H1 (cell line): Measurements from ENCODE around the gene IFIT2. TPM values are rescaled to one million over a fixed set of nuclear protein-coding genes. Genes with fewer than 3 reads are reported as not detected.

Source experiments
- CTCF ChIA-PET: fragments of 300-600 bp; sonication (Branson Sonifier 250); formaldehyde crosslinking; loops from one replicate; lab custom pipeline; 2021; ENCODE audit not compliant: partially characterized antibody; lab: Charles Lee
- POLR2A ChIA-PET: fragments of 300-600 bp; sonication (Branson Sonifier 250); formaldehyde crosslinking; loops from one replicate; lab custom pipeline; 2021; ENCODE audit warnings: inconsistent platforms; ENCODE audit not compliant: partially characterized antibody; lab: Charles Lee
- DNase-seq, 2 experiments: peaks; one replicate each; pipeline versions ENCODE4 v3.0.0 to v3.0.0-alpha.2; 2010 to 2022; ENCODE audit warnings: low spot score in 2 of 2, low read depth in 1 of 2, mixed read lengths in 1 of 2
- FAIRE-seq: peaks from 2 replicates; lab custom pipeline; 2011; peaks lifted over from hg19 to GRCh38; lab: Jason Lieb, UNC
- H2AFZ ChIP-seq: 2 replicates; pipeline ENCODE4 v1.8.1; 2012; ENCODE audit warnings: low read length, inconsistent platforms
- H2AK5ac ChIP-seq: 2 replicates; pipeline ENCODE4 v1.6.1; 2013; ENCODE audit warnings: low read depth, low read length
- H2BK120ac ChIP-seq: replicated peaks from 2 replicates; pipeline ENCODE3; 2013; ENCODE audit warnings: low read depth, low read length, inconsistent platforms
- H2BK12ac ChIP-seq: 2 replicates; pipeline ENCODE4 v1.6.1; 2013; ENCODE audit warnings: low read depth, low read length
- H2BK15ac ChIP-seq: 2 replicates; pipeline ENCODE4 v1.6.1; 2013; ENCODE audit warnings: low read length
- H2BK20ac ChIP-seq: 2 replicates; pipeline ENCODE4 v1.6.1; 2013; ENCODE audit warnings: low read length
- H2BK5ac ChIP-seq: 2 replicates; pipeline ENCODE4 v1.6.1; 2013; ENCODE audit warnings: low read depth, low read length
- H3K14ac ChIP-seq: 2 replicates; pipeline ENCODE4 v1.6.1; 2013; ENCODE audit warnings: inconsistent platforms; ENCODE audit not compliant: insufficient read length
- H3K18ac ChIP-seq: 2 replicates; pipeline ENCODE4 v1.6.1; 2013; ENCODE audit warnings: low read length; ENCODE audit errors: extremely low read depth
- H3K23ac ChIP-seq: 2 replicates; pipeline ENCODE4 v1.6.1; 2013; ENCODE audit warnings: inconsistent platforms; ENCODE audit not compliant: insufficient read length
- H3K23me2 ChIP-seq: 2 replicates; pipeline ENCODE4 v1.6.1; 2013; ENCODE audit warnings: low read depth, low read length
- H3K27ac ChIP-seq: 2 replicates; pipeline ENCODE4 v1.6.1; 2011; ENCODE audit warnings: low read depth, low read length, inconsistent platforms
- H3K27me3 ChIP-seq, 4 experiments: replicated peaks in 1 of 4; 1 replicate in 1 of 4; 2 replicates in 3 of 4; pipeline versions ENCODE4 v1.6.1 to v1.8.1; 2011 to 2013; ENCODE audit warnings: low read length in 3 of 4, mild to moderate bottlenecking in 3 of 4, inconsistent platforms in 2 of 4, mixed read lengths in 2 of 4, moderate library complexity in 1 of 4; ENCODE audit not compliant: control insufficient read depth in 3 of 4, insufficient read depth in 3 of 4; ENCODE audit errors: extremely low read depth in 1 of 4
- H3K36me3 ChIP-seq, 4 experiments: 2 replicates each; pipeline versions ENCODE4 v1.6.1 to v1.8.1; 2011 to 2013; ENCODE audit warnings: mild to moderate bottlenecking in 4 of 4, low read length in 3 of 4, moderate library complexity in 2 of 4, control low read depth in 1 of 4, inconsistent platforms in 1 of 4; ENCODE audit not compliant: insufficient read depth in 4 of 4, control insufficient read depth in 2 of 4
- H3K4ac ChIP-seq: replicated peaks from 2 replicates; pipeline ENCODE3; 2013; ENCODE audit warnings: low read length, low read depth, mixed read lengths, inconsistent platforms; ENCODE audit not compliant: insufficient read length
- H3K4me1 ChIP-seq, 4 experiments: replicated peaks in 1 of 4; 1 replicate in 1 of 4; 2 replicates in 3 of 4; pipeline versions ENCODE4 v1.6.1 to v1.8.1; 2011 to 2013; ENCODE audit warnings: low read length in 3 of 4, inconsistent platforms in 2 of 4, mixed read lengths in 1 of 4; ENCODE audit not compliant: insufficient read depth in 4 of 4, control insufficient read depth in 3 of 4
- H3K4me2 ChIP-seq, 2 experiments: 2 replicates each; pipeline versions ENCODE4 v1.6.1 to v1.8.1; 2011 to 2013; ENCODE audit warnings: low read depth in 2 of 2, low read length in 2 of 2, control low read depth in 1 of 2, inconsistent platforms in 1 of 2, mild to moderate bottlenecking in 1 of 2; ENCODE audit not compliant: insufficient read depth in 1 of 2
- H3K4me3 ChIP-seq, 4 experiments: fragments of 200-600, 300-600 bp in 1 of 4; sonication (generic), shearing (Covaris generic), sonication (Bioruptor Twin) in 1 of 4; 2 replicates each; pipeline versions ENCODE4 v1.5.1 to v1.8.1; 2011 to 2016; ENCODE audit warnings: low read length in 4 of 4, low read depth in 3 of 4, control low read depth in 2 of 4, inconsistent platforms in 2 of 4, mild to moderate bottlenecking in 2 of 4, mixed read lengths in 1 of 4, moderate library complexity in 1 of 4; ENCODE audit not compliant: insufficient read depth in 2 of 4; ENCODE audit errors: extremely low read depth in 1 of 4
- H3K56ac ChIP-seq: replicated peaks from 2 replicates; pipeline ENCODE3; 2013; ENCODE audit warnings: low read depth, mild to moderate bottlenecking, mixed read lengths, low read length, inconsistent platforms; ENCODE audit not compliant: insufficient read length
- H3K79me1 ChIP-seq: 2 replicates; pipeline ENCODE4 v1.6.1; 2013; ENCODE audit warnings: low read depth, low read length, control low read depth
- H3K79me2 ChIP-seq, 2 experiments: 2 replicates each; pipeline versions ENCODE4 v1.6.1 to v1.8.1; 2012 to 2013; ENCODE audit warnings: low read length in 2 of 2, mild to moderate bottlenecking in 2 of 2, inconsistent platforms in 1 of 2; ENCODE audit not compliant: insufficient read depth in 2 of 2, control insufficient read depth in 1 of 2
- H3K9ac ChIP-seq, 4 experiments: replicated peaks in 1 of 4; 1 replicate in 1 of 4; 2 replicates in 3 of 4; pipeline versions ENCODE4 v1.6.1 to v1.8.1; 2011 to 2013; ENCODE audit warnings: low read depth in 3 of 4, low read length in 3 of 4, control low read depth in 2 of 4, mild to moderate bottlenecking in 2 of 4, moderate library complexity in 2 of 4, inconsistent platforms in 1 of 4; ENCODE audit errors: extremely low read depth in 1 of 4
- H3K9me3 ChIP-seq, 2 experiments: 2 replicates each; pipeline versions ENCODE4 v1.6.1 to v1.8.1; 2012 to 2013; ENCODE audit warnings: mild to moderate bottlenecking in 2 of 2, moderate library complexity in 2 of 2, control low read depth in 1 of 2, inconsistent platforms in 1 of 2, low read depth in 1 of 2, low read length in 1 of 2, mixed read lengths in 1 of 2; ENCODE audit not compliant: insufficient read depth in 2 of 2
- H4K20me1 ChIP-seq, 2 experiments: replicated peaks in 1 of 2; 2 replicates each; pipeline versions ENCODE3 to v1.8.1; 2011 to 2013; ENCODE audit warnings: inconsistent platforms in 2 of 2, low read length in 2 of 2, mild to moderate bottlenecking in 1 of 2; ENCODE audit not compliant: insufficient read depth in 2 of 2, control insufficient read depth in 1 of 2
- H4K5ac ChIP-seq: 2 replicates; pipeline ENCODE4 v1.6.1; 2013; ENCODE audit warnings: low read length, low read depth, mixed read lengths, inconsistent platforms; ENCODE audit not compliant: insufficient read length
- H4K8ac ChIP-seq: 2 replicates; pipeline ENCODE4 v1.8.0; 2013; ENCODE audit warnings: mild to moderate bottlenecking, moderate library complexity, low read length, inconsistent platforms; ENCODE audit not compliant: insufficient read depth; ENCODE audit errors: extremely low read depth
- H4K91ac ChIP-seq: replicated peaks from 2 replicates; pipeline ENCODE3; 2013; ENCODE audit warnings: low read length, mixed read lengths, inconsistent platforms; ENCODE audit not compliant: insufficient read length
- BACH1 ChIP-seq: IDR thresholded peaks from 2 replicates; pipeline ENCODE4 v1.6.1; 2012; ENCODE audit warnings: low read length, improper control_type of control experiment
- CBX8 ChIP-seq: fragments of 300-800, 300-1000 bp; sonication (generic); IDR thresholded peaks from 2 replicates; pipeline ENCODE4 v1.7.1; 2016; ENCODE audit warnings: low read depth, low read length, borderline replicate concordance
- EZH2 ChIP-seq: fragments of 200-600 bp; sonication (generic); IDR thresholded peaks from 2 replicates; pipeline ENCODE4 v1.7.1; 2012; ENCODE audit warnings: low read depth, mild to moderate bottlenecking, moderate library complexity, low read length, inconsistent platforms; ENCODE audit not compliant: severe bottlenecking
- GABPA ChIP-seq: IDR thresholded peaks from 2 replicates; pipeline ENCODE4 v1.6.1; 2011; ENCODE audit warnings: mild to moderate bottlenecking, low read length, moderate library complexity, borderline replicate concordance; ENCODE audit not compliant: insufficient read depth
- JUN ChIP-seq: IDR thresholded peaks from 2 replicates; pipeline ENCODE4 v1.6.1; 2011; ENCODE audit warnings: low read depth, mild to moderate bottlenecking, improper control_type of control experiment, low read length
- KDM5A ChIP-seq: fragments of 200-600 bp; IDR thresholded peaks from 2 replicates; pipeline ENCODE4 v1.7.1; 2012; ENCODE audit warnings: mild to moderate bottlenecking, low read length, inconsistent platforms, mixed read lengths
- NANOG ChIP-seq: IDR thresholded peaks from 2 replicates; pipeline ENCODE4 v1.6.1; 2011; ENCODE audit warnings: low read length, low read depth, mild to moderate bottlenecking, inconsistent platforms; ENCODE audit not compliant: insufficient read depth, poor library complexity, severe bottlenecking
- PHF8 ChIP-seq: fragments of 200-600 bp; sonication (generic); conservative IDR thresholded peaks from 2 replicates; pipeline ENCODE4 v1.7.1; 2012; ENCODE audit warnings: low read depth, mild to moderate bottlenecking, inconsistent platforms, low read length, moderate library complexity
- RFX5 ChIP-seq: IDR thresholded peaks from 2 replicates; pipeline ENCODE4 v1.6.1; 2011; ENCODE audit warnings: low read depth, low read length, improper control_type of control experiment, borderline replicate concordance
- RNF2 ChIP-seq: fragments of 200-900, 300-1000 bp; sonication (generic); IDR thresholded peaks from 2 replicates; pipeline ENCODE4 v1.7.1; 2016; ENCODE audit warnings: borderline replicate concordance, low read depth, mild to moderate bottlenecking, antibody characterized with exemption, low read length; ENCODE audit not compliant: poor library complexity, severe bottlenecking; ENCODE audit errors: missing control alignments
- TBP ChIP-seq: IDR thresholded peaks from 2 replicates; pipeline ENCODE4 v1.6.1; 2011; ENCODE audit warnings: low read depth, low read length, improper control_type of control experiment
- TEAD4 ChIP-seq: IDR thresholded peaks from 2 replicates; pipeline ENCODE4 v1.6.1; 2012; ENCODE audit warnings: low read depth, low read length, inconsistent platforms, mixed read lengths
- YY1 ChIP-seq: IDR thresholded peaks from 2 replicates; pipeline ENCODE4 v1.6.1; 2011; ENCODE audit warnings: low read depth, mild to moderate bottlenecking, low read length
- WGBS, 2 experiments: shearing (Covaris generic) in 1 of 2; methylation state at CpG; one replicate each; pipeline versions ENCODE4 v1.1.6 to v1.1.7; 2013 to 2015; ENCODE audit warnings: low lambda C conversion rate in 2 of 2, mixed read lengths in 2 of 2, inconsistent platforms in 1 of 2, low coverage in 1 of 2, missing lambda C conversion rate in 1 of 2; ENCODE audit not compliant: insufficient replicate concordance in 2 of 2, insufficient coverage in 1 of 2, insufficient read length in 1 of 2; ENCODE audit errors: extremely low coverage in 1 of 2, missing lambda C conversion rate in 1 of 2; 5-methylcytosine and 5-hydroxymethylcytosine counted together
- polyA plus RNA-seq, 7 experiments: library from polyadenylated mRNA; depleted of rRNA in 3 of 7; stranded (reverse) in 5 of 7; unstranded in 2 of 7; fragments of >200 nt in 5 of 7; fragments of 200-250 nt in 2 of 7; gene quantifications; 1 replicate in 5 of 7; 2 replicates in 1 of 7; 4 replicates in 1 of 7; pipeline versions ENCODE4 v1.2.1 to v1.2.3, GENCODE V29; 2011 to 2013; ENCODE audit warnings: missing spikeins in 2 of 7, mixed read lengths in 2 of 7
- total RNA-seq: library from RNA; stranded (reverse); fragmentation: NEBNext Ultra II Directional; extraction: Animal tissue kit (Norgen Biotek cat#: 25700); gene quantifications from 2 replicates; pipeline ENCODE4 v1.2.1, GENCODE V29; 2021
- TF ChIP-seq, protein P1 (sequence below): IDR thresholded peaks from 2 replicates; pipeline ENCODE4 v1.6.1; 2011; ENCODE audit warnings: low read depth, mild to moderate bottlenecking, low read length; ENCODE audit not compliant: insufficient read depth

Gene IFIT2
- total and polyA plus RNA-seq, 2 of the 8 experiments (the other 6 are each of a cell fraction or from before 2014, with no cell fraction given) = 0.03 to 0.35 TPM

DNA sequence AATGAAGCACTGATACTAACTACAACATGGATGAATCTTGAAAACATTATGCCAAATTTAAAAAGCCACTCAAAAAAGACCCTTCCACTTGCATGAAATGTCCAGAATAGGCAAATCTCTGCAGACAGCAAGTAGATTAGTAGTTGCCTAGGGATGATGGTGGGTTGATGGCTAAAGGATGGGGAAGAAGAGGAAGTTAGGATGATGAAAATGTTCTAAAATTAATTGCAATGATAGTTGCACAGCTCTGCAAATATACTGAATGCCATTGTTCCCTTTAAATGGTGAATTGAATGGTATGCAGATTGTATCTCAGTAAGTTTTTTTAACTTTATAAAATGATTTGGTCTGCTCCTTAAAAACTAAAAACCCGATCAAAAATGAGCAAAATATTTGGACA, 43.0 kb upstream of the IFIT2 start:
- Histone ChIP-seq H3K27me3 (no peaks in the 10 kb centered on the region), H4K5ac (no peak overlapping the region), H3K4me2 (no peak overlapping the region), H2BK120ac (no peak overlapping the region), H3K23ac (no peak overlapping the region), H4K91ac (no peak overlapping the region), H3K14ac (no peak overlapping the region), H3K4me1 (peaks cover 0 to 9% (median 4%) of the 10 kb centered on the region in 4 experiments; a peak in 5 of 7 replicates), H3K79me1 (no peaks in the 10 kb centered on the region), H3K79me2 (no peaks in the 10 kb centered on the region), H3K18ac (no peak overlapping the region), H3K9me3 (peaks cover 5% of the 10 kb centered on the region in 2 experiments), H3K27ac (no peak overlapping the region), H2AFZ (no peak overlapping the region), H3K23me2 (no peaks in the 10 kb centered on the region), H3K36me3 (no peaks in the 10 kb centered on the region), H2BK20ac (no peak overlapping the region), H4K20me1 (no peaks in the 10 kb centered on the region), H4K8ac (no peak overlapping the region), H3K4me3 (no peak overlapping the region), H3K9ac (no peak overlapping the region), H2BK15ac (no peak overlapping the region), H3K4ac (no peak overlapping the region), H2AK5ac (no peak overlapping the region), H3K56ac (peak overlapping the region; percentile 32), H2BK5ac (no peak overlapping the region), H2BK12ac (no peak overlapping the region)
- POLR2A ChIA-PET = no interaction called here
- no peak for DNase-seq
- 87% methylated on average over 1 of the region's 1 CpG; no CpG with 5 or more reads in 1 of the 2 experiments for WGBS, 2 experiments
- no peak for FAIRE-seq
- CTCF ChIA-PET = interaction anchor here (1.3 kb wide), 1 partner anchor 20 kb away, joined by 3 read pairs; no protein-coding TSS in a partner anchor
- no peak for TF ChIP-seq NANOG
- no peak for TF ChIP-seq TEAD4
- TF ChIP-seq KDM5A = no peak
- TF ChIP-seq RFX5 = no peak
- TF ChIP-seq, protein P1, sequence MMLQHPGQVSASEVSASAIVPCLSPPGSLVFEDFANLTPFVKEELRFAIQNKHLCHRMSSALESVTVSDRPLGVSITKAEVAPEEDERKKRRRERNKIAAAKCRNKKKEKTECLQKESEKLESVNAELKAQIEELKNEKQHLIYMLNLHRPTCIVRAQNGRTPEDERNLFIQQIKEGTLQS = no peak
- TF ChIP-seq YY1 = no peak
- no peak for TF ChIP-seq CBX8
- no peak for TF ChIP-seq RNF2
- no peak for TF ChIP-seq EZH2
- no peak for TF ChIP-seq JUN
- no peak for TF ChIP-seq GABPA
- TF ChIP-seq PHF8 = no peak
- TF ChIP-seq TBP = no peak
- no peak for TF ChIP-seq BACH1
